Psoas muscle (tissue), 8 donors: ENCODE measurements around the gene ERN1. TPM values are rescaled to one million over a fixed set of nuclear protein-coding genes. Genes with fewer than 3 reads are reported as not detected.

Experiments
- ATAC-seq, 4 donors: fragments of 200-7000 bp; cut with Tn5 transposase; one replicate each; pipeline ENCODE4 v1.9.1; 2020; ENCODE audit warnings: moderate library complexity in 3 of 4, mild to moderate bottlenecking in 2 of 4
- DNase-seq, 2 donors: peaks; one replicate each; pipeline ENCODE4 v3.0.0-alpha.2; 2020
- H3K27ac ChIP-seq: fragments of 200-600 bp; one replicate; pipeline ENCODE4 v1.8.0; 2022
- H3K27me3 ChIP-seq, 3 donors: fragments of 200-600 bp in 1 of 3; one replicate each; pipeline versions ENCODE4 v1.6.1 to v1.8.0; 2013 to 2022; ENCODE audit warnings: low read length in 2 of 3, mild to moderate bottlenecking in 2 of 3, moderate library complexity in 1 of 3; ENCODE audit not compliant: insufficient read depth in 3 of 3
- H3K36me3 ChIP-seq, 2 donors: fragments of 200-600 bp in 1 of 2; one replicate each; pipeline versions ENCODE4 v1.6.1 to v1.8.0; 2013 to 2022; ENCODE audit warnings: low read depth in 1 of 2, mild to moderate bottlenecking in 1 of 2, moderate library complexity in 1 of 2; ENCODE audit not compliant: insufficient read depth in 1 of 2
- H3K4me1 ChIP-seq: fragments of 200-600 bp; one replicate; pipeline ENCODE4 v1.8.0; 2022
- H3K4me3 ChIP-seq: fragments of 200-600 bp; one replicate; pipeline ENCODE4 v1.8.0; 2022; ENCODE audit warnings: mild to moderate bottlenecking
- H3K9me3 ChIP-seq: fragments of 200-600 bp; one replicate; pipeline ENCODE4 v1.8.0; 2022
- CTCF ChIP-seq: fragments of 200-600 bp; IDR thresholded peaks from one replicate; pipeline ENCODE4 v1.8.0; 2022; ENCODE audit warnings: antibody characterized with exemption
- WGBS, 3 donors: extraction: QIAGEN DNeasy Blood & Tissue Kit; methylation state at CpG; one replicate each; pipeline versions ENCODE4 v1.1.6 to v1.1.7; 2013; 5-methylcytosine and 5-hydroxymethylcytosine counted together
- intact Hi-C, 2 donors: fragments of 100-400 bp; cut with DNase I; formaldehyde crosslinking; loops; one replicate each; pipeline versions ENCODE4 v1.11.0 to v1.14.2; 2022
- polyA plus RNA-seq, 3 donors: library from polyadenylated mRNA; stranded (reverse); fragments of 200-250 nt; gene quantifications; one replicate each; pipeline ENCODE4 v1.2.3, GENCODE V29; 2013
- total RNA-seq, 4 donors: library from RNA; stranded (reverse); fragmentation: NEBNext Ultra II Directional in 2 of 4; extraction: Animal tissue kit (Norgen Biotek cat#: 25700) in 2 of 4; gene quantifications; one replicate each; pipeline versions ENCODE4 v1.2.1 to v1.2.4, GENCODE V29; 2021 to 2023
- donor health status: healthy with polysubstance abuse.
- donor health status: DM: no; HTN: no; CAD: no; lungs with moderate emphysema.
- donor health status: Bipolar disorder and iron deficiency.
- donor health status: healthy.
- donor health status: DM: yes; HTN: yes; CAD: no.
- donor health status: DM: no; HTN: no; CAD: no.
- donor health status: DM: no; HTN: no; CAD: no.
- donor health status: DM: yes; HTN: yes; CAD: no.

The ERN1 gene
- total and polyA plus RNA-seq, 7 donors = 2.8 to 16.6 (median 10.6) TPM

- H3K4me3 ChIP-seq = no peak overlapping the region
- peaks cover 7 to 77% of the 10 kb centered on the region in 2 donors for H3K36me3 ChIP-seq
- no peak for TF ChIP-seq CTCF
- no peak overlapping the region for H3K27ac ChIP-seq
- H3K27me3 ChIP-seq = no peaks in the 10 kb centered on the region
- H3K9me3 ChIP-seq = peaks cover 7% of the 10 kb centered on the region
- H3K4me1 ChIP-seq = no peaks in the 10 kb centered on the region
- ATAC-seq (no peak), DNase-seq (no peak)
- intact Hi-C loops = no loop called here
- 96 to 99% (median 98%) methylated on average over 3 of the region's 3 CpGs for WGBS, 3 donors
Measured at GRCh38 chr17:64070213-64070612, 59.7 kb downstream of the ERN1 start.

GRCh38 chr17:64069143-64069542 lies 60.8 kb downstream of the ERN1 start:
- no peak for TF ChIP-seq CTCF
- no peak overlapping the region for H3K27ac ChIP-seq
- no peaks in the 10 kb centered on the region for H3K4me1 ChIP-seq
- peaks cover 7% of the 10 kb centered on the region for H3K9me3 ChIP-seq
- DNase-seq (no peak), ATAC-seq (no peak)
- no peaks in the 10 kb centered on the region for H3K27me3 ChIP-seq
- peaks cover 7 to 80% of the 10 kb centered on the region in 2 donors for H3K36me3 ChIP-seq
- intact Hi-C loops = loop anchor here in 1 of 2 donors (10.0 kb wide), 1 partner anchor 66 kb away; the partner anchor contains the start of gene ERN1
- no peak overlapping the region for H3K4me3 ChIP-seq
- 100% methylated on average over 1 of the region's 1 CpG for WGBS, 3 donors

- no peak for ATAC-seq
- H3K27ac ChIP-seq = no peak overlapping the region
- H3K27me3 ChIP-seq = no peaks in the 10 kb centered on the region
- 86 to 90% (median 89%) methylated on average over 3 of the region's 3 CpGs for WGBS, 3 donors
- peaks cover 7 to 79% of the 10 kb centered on the region in 2 donors for H3K36me3 ChIP-seq
- DNase-seq = no peak
- TF ChIP-seq CTCF = no peak
- H3K4me3 ChIP-seq = no peak overlapping the region
- no peaks in the 10 kb centered on the region for H3K4me1 ChIP-seq
- H3K9me3 ChIP-seq = peaks cover 7% of the 10 kb centered on the region
- intact Hi-C loops = loop anchor here in 1 of 2 donors (10.0 kb wide), 1 partner anchor 67 kb away; the partner anchor contains the start of gene ERN1
Measured at GRCh38 chr17:64067657-64068056, 62.3 kb downstream of the ERN1 start.

GRCh38 chr17:64066716-64067115 lies 63.2 kb downstream of the ERN1 start:
- no peaks in the 10 kb centered on the region for H3K27me3 ChIP-seq
- H3K36me3 ChIP-seq = peaks cover 4 to 73% of the 10 kb centered on the region in 2 donors
- WGBS, 3 donors = 92 to 97% (median 92%) methylated on average over 7 of the region's 7 CpGs
- no peak for TF ChIP-seq CTCF
- DNase-seq = no peak
- H3K4me3 ChIP-seq = no peak overlapping the region
- no peaks in the 10 kb centered on the region for H3K4me1 ChIP-seq
- intact Hi-C loops = loop anchor here in 1 of 2 donors (10.0 kb wide), 1 partner anchor 68 kb away; the partner anchor contains the start of gene ERN1
- no peak for ATAC-seq
- H3K9me3 ChIP-seq = peaks cover 7% of the 10 kb centered on the region
- no peak overlapping the region for H3K27ac ChIP-seq

- no peak for ATAC-seq
- H3K4me1 ChIP-seq = no peaks in the 10 kb centered on the region
- intact Hi-C loops = loop anchor here in 1 of 2 donors (10.0 kb wide), 1 partner anchor 70 kb away; the partner anchor contains the start of gene ERN1
- DNase-seq = no peak
- 85 to 91% (median 90%) methylated on average over 8 of the region's 8 CpGs for WGBS, 3 donors
- H3K27me3 ChIP-seq = no peaks in the 10 kb centered on the region
- H3K36me3 ChIP-seq = peaks cover 4 to 70% of the 10 kb centered on the region in 2 donors
- TF ChIP-seq CTCF = no peak
- H3K4me3 ChIP-seq = no peak overlapping the region
- H3K27ac ChIP-seq = no peak overlapping the region
- H3K9me3 ChIP-seq = peaks cover 7% of the 10 kb centered on the region
Measured at GRCh38 chr17:64065161-64065560, 64.8 kb downstream of the ERN1 start.
